GM12864 (cell line): ENCODE data around the gene PPARGC1A.

Source experiments
- DNase-seq: peaks from one replicate; pipeline ENCODE4 v3.0.0-alpha.2; 2011; ENCODE audit warnings: low read depth
- H3K4me3 ChIP-seq: 2 replicates; pipeline ENCODE4 v1.5.1; 2011; ENCODE audit warnings: mild to moderate bottlenecking, low read depth, low read length, control low read depth
- CTCF ChIP-seq: IDR thresholded peaks from 2 replicates; pipeline ENCODE4 v1.5.1; 2011; ENCODE audit warnings: low read depth, mild to moderate bottlenecking, moderate library complexity, low read length, control low read depth, inconsistent platforms; ENCODE audit errors: missing control alignments

Gene PPARGC1A

GRCh38 chr4:23759066-23759465 lies 130.8 kb downstream of the PPARGC1A start:
- TF ChIP-seq CTCF, result no peak
- H3K4me3 ChIP-seq, result no peak overlapping the region
- DNase-seq, result no peak

GRCh38 chr4:23754688-23755087 lies 135.2 kb downstream of the PPARGC1A start:
- H3K4me3 ChIP-seq, result no peak overlapping the region
- no peak for TF ChIP-seq CTCF
- no peak for DNase-seq

GRCh38 chr4:23750125-23750524 lies 139.7 kb downstream of the PPARGC1A start:
- DNase-seq, result no peak
- no peak overlapping the region for H3K4me3 ChIP-seq
- TF ChIP-seq CTCF, result no peak

- TF ChIP-seq CTCF, result no peak
- no peak for DNase-seq
- H3K4me3 ChIP-seq, result no peak overlapping the region
Observed at GRCh38 chr4:23747281-23747735, 142.5 kb downstream of the PPARGC1A start.

- TF ChIP-seq CTCF, result no peak
- no peak for DNase-seq
- H3K4me3 ChIP-seq, result no peak overlapping the region
Observed at GRCh38 chr4:23746672-23747071, 143.2 kb downstream of the PPARGC1A start.

GRCh38 chr4:23746027-23746426 lies 143.8 kb downstream of the PPARGC1A start:
- no peak for DNase-seq
- no peak for TF ChIP-seq CTCF
- no peak overlapping the region for H3K4me3 ChIP-seq

- DNase-seq, result no peak
- H3K4me3 ChIP-seq, result no peak overlapping the region
- TF ChIP-seq CTCF, result no peak
Observed at GRCh38 chr4:23745377-23745776, 144.5 kb downstream of the PPARGC1A start.
